GM12874 (cell line): Measurements from ENCODE around the gene FAM186B.

ENCODE experiments used
- TF ChIP-seq, protein P1 (sequence below): IDR thresholded peaks from 2 replicates; pipeline ENCODE4 v1.5.1; 2011; ENCODE audit warnings: low read depth, mild to moderate bottlenecking, control low read depth, low read length, moderate library complexity; ENCODE audit not compliant: insufficient read depth

FAM186B gene

DNA sequence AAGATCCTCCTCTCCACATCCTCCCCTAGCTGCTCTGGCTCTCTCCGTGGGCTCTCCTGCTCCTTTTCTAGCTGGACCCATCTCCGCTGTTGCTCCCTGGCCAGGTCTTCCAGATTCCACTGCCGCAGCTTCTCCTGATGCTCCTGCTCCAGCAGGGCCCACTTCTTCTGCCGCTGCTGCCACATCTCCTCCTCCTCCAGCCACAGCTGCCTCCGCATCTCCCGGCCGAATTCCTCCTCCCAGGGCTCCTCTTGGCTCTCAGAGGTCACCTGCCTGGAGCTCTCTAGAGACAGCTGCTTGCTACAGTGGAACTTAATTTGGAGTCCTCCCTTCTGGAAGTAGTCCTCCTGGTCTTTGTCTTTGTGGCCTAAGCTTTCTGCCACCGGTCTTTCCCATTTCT, 5.5 kb downstream of the FAM186B start:
- TF ChIP-seq, protein P1, sequence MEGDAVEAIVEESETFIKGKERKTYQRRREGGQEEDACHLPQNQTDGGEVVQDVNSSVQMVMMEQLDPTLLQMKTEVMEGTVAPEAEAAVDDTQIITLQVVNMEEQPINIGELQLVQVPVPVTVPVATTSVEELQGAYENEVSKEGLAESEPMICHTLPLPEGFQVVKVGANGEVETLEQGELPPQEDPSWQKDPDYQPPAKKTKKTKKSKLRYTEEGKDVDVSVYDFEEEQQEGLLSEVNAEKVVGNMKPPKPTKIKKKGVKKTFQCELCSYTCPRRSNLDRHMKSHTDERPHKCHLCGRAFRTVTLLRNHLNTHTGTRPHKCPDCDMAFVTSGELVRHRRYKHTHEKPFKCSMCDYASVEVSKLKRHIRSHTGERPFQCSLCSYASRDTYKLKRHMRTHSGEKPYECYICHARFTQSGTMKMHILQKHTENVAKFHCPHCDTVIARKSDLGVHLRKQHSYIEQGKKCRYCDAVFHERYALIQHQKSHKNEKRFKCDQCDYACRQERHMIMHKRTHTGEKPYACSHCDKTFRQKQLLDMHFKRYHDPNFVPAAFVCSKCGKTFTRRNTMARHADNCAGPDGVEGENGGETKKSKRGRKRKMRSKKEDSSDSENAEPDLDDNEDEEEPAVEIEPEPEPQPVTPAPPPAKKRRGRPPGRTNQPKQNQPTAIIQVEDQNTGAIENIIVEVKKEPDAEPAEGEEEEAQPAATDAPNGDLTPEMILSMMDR, result no peak

- TF ChIP-seq, protein P1, result no peak
Measured at GRCh38 chr12:49598527-49598926, 6.9 kb downstream of the FAM186B start.

DNA sequence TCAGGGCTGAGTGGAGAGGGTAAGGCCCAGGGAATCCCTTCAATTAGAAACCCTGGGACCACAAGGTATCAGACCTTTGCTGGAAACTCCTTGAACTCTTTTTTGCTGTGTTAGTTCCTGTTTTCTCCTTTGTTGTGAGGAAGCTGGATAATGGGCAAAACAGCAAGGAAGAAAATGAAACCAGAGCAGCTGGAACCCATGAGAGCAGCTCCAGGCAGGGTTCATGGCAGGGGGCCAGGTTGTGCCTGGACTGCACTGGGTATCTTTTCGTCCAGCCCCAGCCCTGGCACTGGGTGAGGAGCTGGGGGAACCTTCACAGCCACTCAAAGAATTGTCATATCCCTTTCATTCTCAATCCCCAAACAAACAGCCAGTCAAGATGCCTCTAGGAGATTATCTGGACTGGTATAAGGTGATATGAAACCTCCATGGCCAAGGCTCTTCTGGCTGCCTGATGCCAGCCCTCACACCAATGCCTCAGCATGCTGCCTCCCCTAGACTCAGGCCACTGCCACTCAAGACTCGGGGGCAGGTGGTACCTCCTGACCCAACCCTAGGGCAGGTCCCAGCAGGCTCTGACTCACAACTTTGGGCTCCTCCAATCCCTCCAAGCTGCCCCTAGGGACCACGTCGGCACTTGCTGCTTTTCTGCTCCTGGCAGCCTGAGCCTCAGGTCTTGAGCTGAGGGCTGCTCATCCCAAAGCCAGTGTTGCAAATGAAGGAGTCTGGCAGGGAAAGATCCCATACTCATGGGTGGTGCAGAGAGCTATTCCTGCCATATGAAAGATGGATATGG, 16.5 kb downstream of the FAM186B start:
- TF ChIP-seq, protein P1, result no peak

GRCh38 chr12:49588281-49588680, 17.2 kb downstream of the FAM186B start:
- TF ChIP-seq, protein P1, result no peak

- TF ChIP-seq, protein P1, result 0 out of 2 replicates have a peak, but pooled peaks have one; percentile 5
Measured at GRCh38 chr12:49587174-49587908, 18.1 kb downstream of the FAM186B start.

DNA sequence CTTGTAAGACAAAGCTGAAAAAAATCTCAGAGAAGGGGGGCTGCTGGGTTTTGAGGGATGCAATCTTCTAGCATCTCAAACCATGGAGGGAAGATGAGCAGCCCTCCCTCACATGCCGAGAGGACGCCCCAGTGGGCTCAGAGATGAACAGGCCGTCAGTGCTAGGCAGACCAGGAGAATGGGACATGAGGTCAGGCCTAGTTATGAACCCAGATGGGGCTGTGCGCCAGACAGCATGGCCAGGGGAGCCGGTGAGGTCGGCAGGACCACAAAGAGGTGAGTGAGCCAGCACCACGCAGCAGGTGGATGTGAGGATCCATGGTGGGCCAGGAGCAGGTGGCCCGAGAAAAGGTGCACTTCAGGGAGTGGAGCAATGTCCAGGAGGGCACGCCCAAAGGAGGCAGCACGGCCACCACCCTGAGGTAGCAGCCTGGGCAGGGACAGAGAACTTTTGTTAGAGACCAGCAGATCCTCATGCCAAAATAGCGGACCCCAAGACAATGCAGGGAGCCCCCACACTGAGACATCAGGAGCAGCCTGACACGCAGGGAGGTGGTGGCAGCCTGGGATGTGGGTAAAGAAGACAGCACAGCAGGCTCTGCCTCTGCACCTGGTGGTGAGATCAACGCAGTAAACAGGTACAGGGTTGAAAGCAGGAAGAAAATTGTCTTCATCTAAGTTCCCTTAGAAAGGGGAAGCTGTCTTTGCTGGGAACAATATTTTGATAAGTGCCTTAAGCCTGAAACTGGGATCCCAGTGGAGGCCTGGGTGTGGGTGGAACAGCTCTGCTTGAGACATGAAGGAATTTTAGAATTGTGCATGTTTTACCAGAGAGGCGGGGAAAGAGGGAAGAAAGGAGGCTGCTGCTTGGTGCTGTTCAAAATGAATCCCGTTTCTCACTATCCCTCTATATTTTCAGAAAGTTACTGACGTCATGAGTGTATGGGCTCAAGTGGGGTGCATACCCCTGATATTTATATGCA, 19.7 kb downstream of the FAM186B start:
- TF ChIP-seq, protein P1, result no peak
